SHP77 treated with DMSO at 0.1 percent for 48 hours (cell line): ENCODE results near the gene RRP12.
"Not testable (repeated sequence)": the region's sequence is repeated elsewhere in the genome, so short reads cannot be mapped to it uniquely, and the experiment has no call there.

ENCODE experiments used
- DNase-seq: peaks from one replicate; lab custom pipeline; 2025; lab: John Stamatoyannopoulos, UW

Gene RRP12

GRCh38 chr10:97400665-97401454 lies at the start of gene RRP12:
RRP12 (minus strand) TSS chr10:97401340; CDS start chr10:97401231, 109 bp downstream.
- peak; percentile 93 for DNase-seq

GRCh38 chr10:97450828-97451227 lies 49.7 kb upstream of the RRP12 start:
- no peak for DNase-seq

GRCh38 chr10:97445722-97446639 lies 44.8 kb upstream of the RRP12 start, which contains the start of the genes EXOSC1 and ZDHHC16:
EXOSC1 (minus strand) TSS chr10:97446006; CDS start chr10:97445985, 21 bp downstream.
ZDHHC16 (plus strand) TSS chr10:97446175; CDS start chr10:97451676, 5,501 bp downstream.
- DNase-seq, result peak; percentile 95

GRCh38 chr10:97445357-97445721 lies 44.2 kb upstream of the RRP12 start:
- DNase-seq, result no peak

GRCh38 chr10:97444212-97444611 lies 43.1 kb upstream of the RRP12 start:
- no peak for DNase-seq

GRCh38 chr10:97442277-97442676 lies 41.1 kb upstream of the RRP12 start:
- DNase-seq, result no peak

GRCh38 chr10:97435211-97435610 lies 34.1 kb upstream of the RRP12 start:
- DNase-seq, result no peak

- no peak for DNase-seq
These were observed 33.4 kb upstream of the RRP12 start for GRCh38 chr10:97434557-97434956.

GRCh38 chr10:97434055-97434454 lies 32.9 kb upstream of the RRP12 start:
- no peak for DNase-seq

- no peak for DNase-seq
These were observed 27.4 kb upstream of the RRP12 start for GRCh38 chr10:97428572-97428981.

- no peak for DNase-seq
These were observed 26.5 kb upstream of the RRP12 start for GRCh38 chr10:97427571-97428179.

GRCh38 chr10:97426776-97427570 lies 25.8 kb upstream of the RRP12 start:
- no peak for DNase-seq

- peak; percentile 88 for DNase-seq
These were observed 25.0 kb upstream of the RRP12 start, which contains the start of gene PGAM1 for GRCh38 chr10:97425964-97426775. PGAM1 (plus strand) TSS chr10:97426191; CDS start chr10:97426308, 117 bp downstream.

- not testable (repeated sequence) for DNase-seq
These were observed 22.6 kb upstream of the RRP12 start for GRCh38 chr10:97423757-97424098.

GRCh38 chr10:97416565-97416964 lies 15.4 kb upstream of the RRP12 start:
- DNase-seq, result no peak

- no peak for DNase-seq
These were observed 11.8 kb upstream of the RRP12 start for GRCh38 chr10:97412891-97413304.

- DNase-seq, result no peak
These were observed 10.3 kb upstream of the RRP12 start for GRCh38 chr10:97411406-97411805.

- no peak for DNase-seq
These were observed 7.4 kb upstream of the RRP12 start for GRCh38 chr10:97408496-97408992.

- no peak for DNase-seq
These were observed 6.8 kb upstream of the RRP12 start for GRCh38 chr10:97407952-97408248.

GRCh38 chr10:97407211-97407951 lies 6.2 kb upstream of the RRP12 start:
- peak; percentile 76 for DNase-seq
